Upper lobe of right lung (tissue), 1 donor: ENCODE measurements around the gene ZNF135. TPM values are rescaled to one million over a fixed set of nuclear protein-coding genes. Genes with fewer than 3 reads are reported as not detected.

Experiments used
- ATAC-seq: fragments of 200-7000 bp; cut with Tn5 transposase; one replicate; pipeline ENCODE4 v1.9.1; 2020; ENCODE audit warnings: mild to moderate bottlenecking, moderate library complexity
- DNase-seq: peaks from one replicate; pipeline ENCODE4 v3.0.0-alpha.2; 2020
- H3K27ac ChIP-seq: fragments of 200-600 bp; one replicate; pipeline ENCODE4 v1.8.0; 2022
- H3K27me3 ChIP-seq: fragments of 200-600 bp; one replicate; pipeline ENCODE4 v1.8.0; 2022; ENCODE audit warnings: mild to moderate bottlenecking
- H3K36me3 ChIP-seq: fragments of 200-600 bp; one replicate; pipeline ENCODE4 v1.8.0; 2022
- H3K4me1 ChIP-seq: fragments of 200-600 bp; one replicate; pipeline ENCODE4 v1.8.0; 2022
- H3K4me3 ChIP-seq: fragments of 200-600 bp; one replicate; pipeline ENCODE4 v1.8.0; 2022; ENCODE audit warnings: mild to moderate bottlenecking
- H3K9me3 ChIP-seq: fragments of 200-600 bp; one replicate; pipeline ENCODE4 v1.8.0; 2022
- intact Hi-C: fragments of 100-400 bp; cut with DNase I; formaldehyde crosslinking; loops from one replicate; pipeline ENCODE4 v1.11.0; 2022
- total RNA-seq: library from RNA; stranded (reverse); fragmentation: NEBNext Ultra II Directional; extraction: Animal tissue kit (Norgen Biotek cat#: 25700); gene quantifications from one replicate; pipeline ENCODE4 v1.2.1, GENCODE V29; 2021
- TF ChIP-seq, protein P1 (sequence below): fragments of 200-600 bp; IDR thresholded peaks from one replicate; pipeline ENCODE4 v1.8.0; 2022; ENCODE audit warnings: antibody characterized with exemption
- donor health status: DM: no; HTN: yes; CAD: no; lungs with severe emphysema.

The ZNF135 gene
- total RNA-seq, 1 donor from 2014 or later: 4.1 TPM

GRCh38 chr19:58020129-58020528, 39.0 kb upstream of the ZNF135 start:
- ATAC-seq (no peak), DNase-seq (no peak)
- TF ChIP-seq, protein P1, sequence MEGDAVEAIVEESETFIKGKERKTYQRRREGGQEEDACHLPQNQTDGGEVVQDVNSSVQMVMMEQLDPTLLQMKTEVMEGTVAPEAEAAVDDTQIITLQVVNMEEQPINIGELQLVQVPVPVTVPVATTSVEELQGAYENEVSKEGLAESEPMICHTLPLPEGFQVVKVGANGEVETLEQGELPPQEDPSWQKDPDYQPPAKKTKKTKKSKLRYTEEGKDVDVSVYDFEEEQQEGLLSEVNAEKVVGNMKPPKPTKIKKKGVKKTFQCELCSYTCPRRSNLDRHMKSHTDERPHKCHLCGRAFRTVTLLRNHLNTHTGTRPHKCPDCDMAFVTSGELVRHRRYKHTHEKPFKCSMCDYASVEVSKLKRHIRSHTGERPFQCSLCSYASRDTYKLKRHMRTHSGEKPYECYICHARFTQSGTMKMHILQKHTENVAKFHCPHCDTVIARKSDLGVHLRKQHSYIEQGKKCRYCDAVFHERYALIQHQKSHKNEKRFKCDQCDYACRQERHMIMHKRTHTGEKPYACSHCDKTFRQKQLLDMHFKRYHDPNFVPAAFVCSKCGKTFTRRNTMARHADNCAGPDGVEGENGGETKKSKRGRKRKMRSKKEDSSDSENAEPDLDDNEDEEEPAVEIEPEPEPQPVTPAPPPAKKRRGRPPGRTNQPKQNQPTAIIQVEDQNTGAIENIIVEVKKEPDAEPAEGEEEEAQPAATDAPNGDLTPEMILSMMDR: no peak
- no peaks in the 10 kb centered on the region for H3K36me3 ChIP-seq
- H3K4me3 ChIP-seq: no peak overlapping the region
- intact Hi-C loops: loop anchor here (10.0 kb wide), 1 partner anchor 135 kb away; the partner anchor contains the start of gene ZNF329
- no peak overlapping the region for H3K27ac ChIP-seq
- H3K27me3 ChIP-seq: no peaks in the 10 kb centered on the region
- H3K9me3 ChIP-seq: no peaks in the 10 kb centered on the region
- H3K4me1 ChIP-seq: no peaks in the 10 kb centered on the region

GRCh38 chr19:58021541-58022282, 37.4 kb upstream of the ZNF135 start:
- Histone ChIP-seq H3K9me3 (no peaks in the 10 kb centered on the region), H3K27me3 (no peaks in the 10 kb centered on the region), H3K27ac (no peak overlapping the region), H3K36me3 (no peaks in the 10 kb centered on the region), H3K4me1 (no peaks in the 10 kb centered on the region), H3K4me3 (no peak overlapping the region)
- ATAC-seq (peak; percentile 85), DNase-seq (no peak)
- TF ChIP-seq, protein P1: peak; percentile 63
- intact Hi-C loops: loop anchor here (10.0 kb wide), 1 partner anchor 133 kb away; the partner anchor contains the start of gene ZNF329

DNA sequence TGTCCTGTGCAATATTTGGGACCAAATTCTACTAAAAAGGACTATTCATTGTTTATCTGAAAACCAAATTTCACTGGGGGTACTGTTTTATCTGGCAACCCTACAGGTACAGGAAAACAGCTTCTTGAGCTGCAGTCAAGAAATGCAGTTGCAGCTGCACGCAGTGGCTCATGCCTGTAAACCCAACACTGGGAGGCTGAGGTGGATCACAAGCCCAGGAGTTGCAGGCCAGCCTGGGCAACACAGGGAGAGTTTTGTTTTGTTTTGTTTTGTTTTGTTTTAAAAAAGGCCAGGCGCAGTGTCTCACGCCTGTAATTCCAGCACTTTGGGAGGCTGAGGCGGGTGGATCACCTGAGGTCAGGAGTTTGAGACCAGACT, 36.8 kb upstream of the ZNF135 start:
- TF ChIP-seq, protein P1: no peak
- Histone ChIP-seq H3K27me3 (no peaks in the 10 kb centered on the region), H3K4me3 (no peak overlapping the region), H3K36me3 (no peaks in the 10 kb centered on the region), H3K27ac (no peak overlapping the region), H3K4me1 (no peaks in the 10 kb centered on the region), H3K9me3 (no peaks in the 10 kb centered on the region)
- intact Hi-C loops: loop anchor here (10.0 kb wide), 1 partner anchor 133 kb away; the partner anchor contains the start of gene ZNF329
- DNase-seq: no peak
- ATAC-seq: no peak

GRCh38 chr19:58024661-58025060, 34.4 kb upstream of the ZNF135 start:
- intact Hi-C loops: loop anchor here (10.0 kb wide), 1 partner anchor 130 kb away; the partner anchor contains the start of gene ZNF329
- no peak overlapping the region for H3K27ac ChIP-seq
- no peaks in the 10 kb centered on the region for H3K9me3 ChIP-seq
- TF ChIP-seq, protein P1: no peak
- H3K36me3 ChIP-seq: no peaks in the 10 kb centered on the region
- no peaks in the 10 kb centered on the region for H3K4me1 ChIP-seq
- H3K27me3 ChIP-seq: no peaks in the 10 kb centered on the region
- H3K4me3 ChIP-seq: no peak overlapping the region
- ATAC-seq (no peak), DNase-seq (no peak)

DNA sequence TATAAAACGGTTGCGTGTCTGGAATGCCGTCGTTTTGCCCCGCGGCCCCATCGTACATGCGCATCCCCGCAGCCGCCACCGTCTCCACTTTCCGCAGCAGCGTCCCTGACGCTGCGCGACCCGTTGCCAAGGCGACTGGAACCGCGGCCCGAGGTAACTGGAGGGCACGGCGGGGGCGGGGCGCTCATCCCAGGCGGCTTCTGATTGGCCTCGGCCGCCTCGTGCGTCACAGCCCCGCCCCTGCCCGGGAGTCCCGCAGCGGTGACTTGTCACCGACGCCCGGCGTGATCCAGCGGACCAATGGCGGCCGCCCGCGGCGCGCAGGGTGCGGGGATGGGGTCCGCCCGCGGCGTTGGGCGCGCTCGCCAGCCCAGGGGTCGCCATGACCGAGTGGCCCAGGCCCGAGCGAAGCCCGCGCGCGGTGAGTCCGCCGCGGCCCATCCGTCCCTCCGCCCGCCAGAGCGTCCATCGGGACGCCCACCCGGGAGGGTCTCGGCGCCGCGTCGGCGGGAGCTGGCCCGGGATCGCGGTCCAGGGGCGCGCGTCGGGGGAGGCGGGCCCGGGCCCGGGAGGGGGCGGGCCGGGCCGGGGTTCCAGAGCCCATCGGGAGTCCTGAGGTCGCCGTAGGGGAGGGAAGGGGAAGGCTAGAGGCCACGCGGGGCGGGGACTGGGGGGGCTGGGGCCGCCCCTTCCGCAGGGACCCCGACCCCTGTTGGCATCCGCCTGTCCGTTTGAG, 25.2 kb upstream of the ZNF135 start, which contains the start of gene ZSCAN1:
TSS of gene ZSCAN1 (plus strand) at position 285 of the 736 bp plus-strand sequence. CDS start 3,812 bp downstream, outside the sequence.
- Histone ChIP-seq H3K27ac (no peak within 1 kb of the TSS), H3K27me3 (peaks cover 25% of the 10 kb centered on the region), H3K4me1 (no peaks in the 10 kb centered on the region), H3K36me3 (no peaks in the 10 kb centered on the region), H3K4me3 (peak within 1 kb of the TSS; percentile 26), H3K9me3 (no peaks in the 10 kb centered on the region)
- DNase-seq: no peak
- peak; percentile 61 for ATAC-seq
- TF ChIP-seq, protein P1: no peak
- intact Hi-C loops: no loop called here
